Trophoblast cell (in vitro differentiated cells and primary cell): ENCODE results near the gene RHOU.
A peak's percentile ranks its signal among the peaks of the same experiment; 100 is the strongest.
"Not testable (repeated sequence)": the region's sequence is repeated elsewhere in the genome, so short reads cannot be mapped to it uniquely, and the experiment has no call there.

Experiments used
- DNase-seq, 2 donors: peaks; one replicate each; pipeline ENCODE4 v3.0.0-alpha.2; 2016
- H2AFZ ChIP-seq: 2 replicates; pipeline ENCODE4 v1.6.1; 2013; ENCODE audit warnings: low read length, moderate library complexity, mild to moderate bottlenecking; ENCODE audit not compliant: insufficient read depth, poor library complexity
- H2AK5ac ChIP-seq: 2 replicates; pipeline ENCODE4 v1.6.1; 2013; ENCODE audit warnings: mild to moderate bottlenecking, low read length
- H2BK120ac ChIP-seq: 2 replicates; pipeline ENCODE4 v1.6.1; 2013; ENCODE audit warnings: low read length, mild to moderate bottlenecking, moderate library complexity; ENCODE audit not compliant: insufficient read depth, poor library complexity
- H2BK12ac ChIP-seq: 2 replicates; pipeline ENCODE4 v1.6.1; 2013; ENCODE audit warnings: mild to moderate bottlenecking, low read length, moderate library complexity
- H2BK5ac ChIP-seq: 2 replicates; pipeline ENCODE4 v1.6.1; 2013; ENCODE audit warnings: low read length, low read depth, moderate library complexity, mild to moderate bottlenecking; ENCODE audit not compliant: poor library complexity
- H3K14ac ChIP-seq: 2 replicates; pipeline ENCODE4 v1.6.1; 2013; ENCODE audit warnings: mild to moderate bottlenecking, low read length
- H3K18ac ChIP-seq: 2 replicates; pipeline ENCODE4 v1.6.1; 2013; ENCODE audit warnings: mild to moderate bottlenecking, low read length
- H3K23ac ChIP-seq: 2 replicates; pipeline ENCODE4 v1.6.1; 2013; ENCODE audit warnings: low read length
- H3K27ac ChIP-seq: 2 replicates; pipeline ENCODE4 v1.5.1; 2013; ENCODE audit warnings: low read depth, mild to moderate bottlenecking, inconsistent platforms, low read length, moderate library complexity
- H3K27me3 ChIP-seq: 2 replicates; pipeline ENCODE4 v1.6.1; 2013; ENCODE audit warnings: inconsistent platforms, mild to moderate bottlenecking, low read length, moderate library complexity; ENCODE audit not compliant: insufficient read depth
- H3K36me3 ChIP-seq, 2 experiments: 1 replicate in 1 of 2; 2 replicates in 1 of 2; pipeline ENCODE4 v1.6.1; 2013; ENCODE audit warnings: low read length in 2 of 2, mild to moderate bottlenecking in 2 of 2, moderate library complexity in 1 of 2; ENCODE audit not compliant: insufficient read depth in 2 of 2, control insufficient read depth in 1 of 2
- H3K4ac ChIP-seq: 2 replicates; pipeline ENCODE4 v1.6.1; 2013; ENCODE audit warnings: low read depth, mild to moderate bottlenecking, low read length, moderate library complexity
- H3K4me1 ChIP-seq, 2 experiments: 1 replicate in 1 of 2; 2 replicates in 1 of 2; pipeline ENCODE4 v1.6.1; 2013; ENCODE audit warnings: low read length in 2 of 2, mild to moderate bottlenecking in 2 of 2, moderate library complexity in 1 of 2; ENCODE audit not compliant: insufficient read depth in 2 of 2, control insufficient read depth in 1 of 2
- H3K4me2 ChIP-seq: 2 replicates; pipeline ENCODE4 v1.6.1; 2013; ENCODE audit warnings: inconsistent platforms, mild to moderate bottlenecking, low read length, moderate library complexity
- H3K4me3 ChIP-seq: 2 replicates; pipeline ENCODE4 v1.5.1; 2013; ENCODE audit warnings: mild to moderate bottlenecking, low read depth, low read length, inconsistent platforms
- H3K79me1 ChIP-seq: one replicate; pipeline ENCODE4 v1.6.1; 2013; ENCODE audit warnings: low read length
- H3K79me2 ChIP-seq: 2 replicates; pipeline ENCODE4 v1.6.1; 2013; ENCODE audit warnings: low read length, mild to moderate bottlenecking; ENCODE audit not compliant: control insufficient read depth, insufficient read depth, poor library complexity
- H3K9ac ChIP-seq: 2 replicates; pipeline ENCODE4 v1.6.1; 2013; ENCODE audit warnings: mild to moderate bottlenecking, low read length
- H3K9me3 ChIP-seq: 2 replicates; pipeline ENCODE4 v1.6.1; 2013; ENCODE audit warnings: low read depth, mild to moderate bottlenecking, control low read depth, inconsistent platforms, low read length; ENCODE audit not compliant: insufficient read depth
- H4K12ac ChIP-seq: 2 replicates; pipeline ENCODE4 v1.6.1; 2013; ENCODE audit warnings: low read depth, mild to moderate bottlenecking, low read length, moderate library complexity
- H4K8ac ChIP-seq: 2 replicates; pipeline ENCODE4 v1.6.1; 2013; ENCODE audit warnings: low read depth, mild to moderate bottlenecking, low read length, moderate library complexity
- H4K91ac ChIP-seq: one replicate; pipeline ENCODE4 v1.6.1; 2013; ENCODE audit warnings: low read depth, mild to moderate bottlenecking, low read length, moderate library complexity
- WGBS: extraction: QIAGEN DNeasy Blood & Tissue Kit; methylation state at CpG from one replicate; pipeline ENCODE4 v1.1.7; 2013; ENCODE audit warnings: missing lambda C conversion rate; ENCODE audit not compliant: insufficient read length, insufficient coverage; ENCODE audit errors: extremely low coverage; 5-methylcytosine and 5-hydroxymethylcytosine counted together

The RHOU gene

DNA sequence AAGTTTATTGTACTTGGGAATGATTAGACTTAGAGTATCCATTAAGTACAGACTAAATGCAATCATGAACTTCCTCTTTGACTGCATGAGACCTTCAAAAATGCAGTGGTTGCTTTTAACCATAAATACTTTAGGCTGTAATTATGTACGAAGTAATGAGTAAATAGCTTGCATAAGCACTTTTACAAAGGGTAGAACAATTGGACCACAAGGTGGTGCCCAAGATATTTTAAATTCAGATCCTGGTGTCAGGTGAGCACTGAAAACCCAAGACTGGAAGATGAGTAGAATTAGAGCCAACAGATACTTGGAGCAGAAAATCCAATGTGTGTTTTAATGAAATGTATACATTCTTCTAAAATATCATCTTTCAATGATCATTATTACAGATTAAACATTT lies 43.4 kb upstream of the RHOU start:
- Histone ChIP-seq H3K9me3 (no peaks in the 10 kb centered on the region), H2AK5ac (no peak overlapping the region), H3K79me1 (peaks cover 7% of the 10 kb centered on the region), H3K9ac (no peak overlapping the region), H3K4me3 (no peak overlapping the region), H2AFZ (no peak overlapping the region), H4K8ac (no peak overlapping the region), H3K18ac (no peak overlapping the region), H3K23ac (no peak overlapping the region), H3K36me3 (no peaks in the 10 kb centered on the region), H3K27me3 (no peaks in the 10 kb centered on the region), H2BK12ac (no peak overlapping the region), H4K91ac (no peak overlapping the region), H3K27ac (no peak overlapping the region), H2BK120ac (no peak overlapping the region), H3K4ac (no peak overlapping the region), H3K4me1 (peaks cover 0 to 2% of the 10 kb centered on the region in 2 experiments), H3K14ac (no peak overlapping the region), H4K12ac (no peak overlapping the region), H2BK5ac (no peak overlapping the region), H3K4me2 (no peak overlapping the region), H3K79me2 (no peaks in the 10 kb centered on the region)
- no CpG with 5 or more reads among the region's 1 CpG for WGBS
- DNase-seq, result peak; percentile 64 to 87

DNA sequence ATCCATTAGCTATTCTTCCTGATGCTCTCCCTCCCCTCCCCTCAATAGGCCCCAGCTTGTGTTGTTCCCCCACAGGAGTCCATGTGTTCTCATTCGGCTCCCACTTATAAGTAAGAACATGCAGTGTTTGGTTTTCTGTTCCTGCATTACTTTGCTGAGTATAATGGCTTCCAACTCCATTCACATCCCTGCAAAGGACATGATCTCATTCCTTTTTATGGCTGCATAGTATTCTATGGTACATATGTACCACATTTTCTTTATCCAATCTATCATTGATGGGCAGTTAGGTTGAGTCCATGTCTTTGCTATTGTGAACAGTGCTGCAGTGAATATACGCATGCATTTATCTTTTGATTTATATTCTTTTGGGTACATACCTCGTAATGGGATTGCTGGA lies 40.8 kb upstream of the RHOU start:
- H3K4me3 ChIP-seq, H3K4me2 ChIP-seq, H3K36me3 ChIP-seq, H2BK5ac ChIP-seq, H3K79me2 ChIP-seq, H4K12ac ChIP-seq, H2BK12ac ChIP-seq, H3K4ac ChIP-seq, H2BK120ac ChIP-seq, DNase-seq, H3K79me1 ChIP-seq, H4K91ac ChIP-seq, H2AK5ac ChIP-seq, H3K4me1 ChIP-seq, H3K27ac ChIP-seq, H3K9ac ChIP-seq, H3K14ac ChIP-seq, H3K9me3 ChIP-seq, H3K23ac ChIP-seq, H4K8ac ChIP-seq, H2AFZ ChIP-seq, H3K18ac ChIP-seq, H3K27me3 ChIP-seq: not testable (repeated sequence)
- WGBS, result no CpG with 5 or more reads among the region's 3 CpGs

DNA sequence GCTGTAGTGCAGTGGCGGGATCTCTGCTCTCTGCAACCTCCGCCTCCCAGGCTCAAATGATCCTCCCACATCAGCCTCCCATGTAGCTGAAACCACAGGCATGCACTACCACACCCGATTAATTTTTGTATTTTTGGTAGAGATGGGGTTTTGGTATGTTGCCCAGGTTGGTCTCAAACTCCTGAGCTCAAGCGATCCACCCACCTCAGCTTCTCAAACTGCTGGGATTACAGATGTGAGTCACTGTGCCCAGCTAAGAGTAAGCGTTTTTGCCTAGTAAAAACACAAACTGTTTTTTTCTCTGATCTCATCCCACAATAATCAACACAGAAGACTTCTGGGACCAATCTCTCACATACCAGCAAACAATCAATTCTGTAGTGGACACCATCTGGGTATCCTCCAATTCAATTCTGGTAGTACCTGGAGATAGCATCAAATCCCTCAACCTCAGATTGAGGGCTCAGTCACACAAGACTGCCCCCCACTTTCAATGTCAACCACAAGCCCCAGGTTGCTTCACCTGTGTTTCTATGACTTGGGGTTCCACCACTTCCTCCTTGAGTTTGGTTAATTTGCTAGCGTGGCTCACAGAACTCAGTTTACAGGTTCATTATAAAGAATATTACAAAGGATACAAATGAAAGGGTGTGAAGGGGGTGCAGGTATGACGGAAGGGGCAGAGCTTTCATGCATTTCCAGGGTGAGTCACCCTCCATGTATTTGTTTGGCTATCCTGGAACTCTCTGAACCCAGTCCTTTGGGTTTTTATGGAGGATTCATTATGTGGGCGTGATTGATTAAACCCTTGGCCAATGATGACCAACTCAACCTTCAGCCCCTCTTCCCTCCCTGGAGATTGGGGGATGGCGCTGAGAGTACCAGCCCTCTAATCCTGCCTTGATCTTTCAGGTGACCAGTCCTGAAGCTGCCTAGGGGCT lies 40.0 kb upstream of the RHOU start:
- Histone ChIP-seq H2BK5ac (no peak overlapping the region), H2BK12ac (no peak overlapping the region), H3K27me3 (no peaks in the 10 kb centered on the region), H2BK120ac (no peak overlapping the region), H4K8ac (no peak overlapping the region), H3K79me2 (no peaks in the 10 kb centered on the region), H3K14ac (no peak overlapping the region), H3K36me3 (no peaks in the 10 kb centered on the region), H3K4ac (no peak overlapping the region), H3K23ac (no peak overlapping the region), H3K4me1 (no peaks in the 10 kb centered on the region), H3K79me1 (no peaks in the 10 kb centered on the region), H3K27ac (no peak overlapping the region), H2AFZ (no peak overlapping the region), H3K9ac (no peak overlapping the region), H4K91ac (no peak overlapping the region), H3K4me3 (no peak overlapping the region), H3K9me3 (no peaks in the 10 kb centered on the region), H4K12ac (no peak overlapping the region), H2AK5ac (no peak overlapping the region), H3K18ac (no peak overlapping the region), H3K4me2 (no peak overlapping the region)
- no peak for DNase-seq
- WGBS, result no CpG with 5 or more reads among the region's 9 CpGs

DNA sequence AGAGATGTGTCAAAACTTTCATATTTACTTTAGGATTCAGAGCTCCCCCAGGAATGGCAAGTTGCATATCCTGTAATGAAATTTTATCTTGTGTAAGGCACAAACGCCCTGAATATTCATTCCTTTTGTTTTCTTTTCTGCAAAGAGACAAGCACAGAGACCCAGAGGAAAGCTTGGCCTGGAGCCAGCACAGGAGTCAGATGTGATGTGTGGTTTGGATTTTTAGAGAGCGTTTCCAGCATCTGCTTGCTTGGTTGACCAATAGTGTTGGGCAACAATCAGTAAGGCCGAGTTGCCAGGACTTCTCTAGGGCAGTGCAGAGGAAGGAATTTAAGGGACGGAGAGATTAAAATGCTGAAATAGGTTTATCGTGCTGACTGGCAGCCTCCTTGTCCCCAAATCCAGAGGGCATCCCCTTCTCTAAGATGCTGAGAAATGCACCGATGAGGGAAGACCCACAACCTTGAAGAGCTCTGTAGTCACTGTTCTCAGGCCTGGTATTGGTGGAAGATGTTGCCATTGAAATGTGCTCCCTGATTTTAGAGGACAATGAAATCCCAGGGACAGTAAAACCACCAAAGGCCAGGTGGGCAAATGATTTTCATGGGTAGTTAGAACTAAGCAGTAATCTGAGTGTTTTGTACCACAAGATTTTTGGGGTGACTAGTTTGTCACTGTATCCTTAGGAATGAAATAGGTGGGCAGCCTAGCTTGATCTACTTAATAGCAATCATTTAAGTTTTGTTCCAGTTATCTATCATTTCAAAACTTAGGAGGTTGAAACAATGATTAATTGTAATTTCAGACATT lies 37.9 kb upstream of the RHOU start:
- no peaks in the 10 kb centered on the region for H3K9me3 ChIP-seq
- no peak overlapping the region for H2BK5ac ChIP-seq
- no peak overlapping the region for H3K23ac ChIP-seq
- H3K4me2 ChIP-seq, result no peak overlapping the region
- no peak overlapping the region for H3K4me3 ChIP-seq
- no peak overlapping the region for H3K18ac ChIP-seq
- no peak overlapping the region for H2BK120ac ChIP-seq
- H3K4ac ChIP-seq, result no peak overlapping the region
- H2AFZ ChIP-seq, result no peak overlapping the region
- H3K14ac ChIP-seq, result no peak overlapping the region
- peak in 1 of 2 donors; percentile 29 for DNase-seq
- H2AK5ac ChIP-seq, result no peak overlapping the region
- no peak overlapping the region for H3K9ac ChIP-seq
- no peaks in the 10 kb centered on the region for H3K27me3 ChIP-seq
- H3K36me3 ChIP-seq, result no peaks in the 10 kb centered on the region
- H3K79me2 ChIP-seq, result no peaks in the 10 kb centered on the region
- H3K79me1 ChIP-seq, result no peaks in the 10 kb centered on the region
- no peak overlapping the region for H4K8ac ChIP-seq
- no peaks in the 10 kb centered on the region for H3K4me1 ChIP-seq
- no peak overlapping the region for H2BK12ac ChIP-seq
- no CpG with 5 or more reads among the region's 6 CpGs for WGBS
- no peak overlapping the region for H4K12ac ChIP-seq
- H4K91ac ChIP-seq, result no peak overlapping the region
- no peak overlapping the region for H3K27ac ChIP-seq
